ENCODE data around the gene LRP2.

DNA sequence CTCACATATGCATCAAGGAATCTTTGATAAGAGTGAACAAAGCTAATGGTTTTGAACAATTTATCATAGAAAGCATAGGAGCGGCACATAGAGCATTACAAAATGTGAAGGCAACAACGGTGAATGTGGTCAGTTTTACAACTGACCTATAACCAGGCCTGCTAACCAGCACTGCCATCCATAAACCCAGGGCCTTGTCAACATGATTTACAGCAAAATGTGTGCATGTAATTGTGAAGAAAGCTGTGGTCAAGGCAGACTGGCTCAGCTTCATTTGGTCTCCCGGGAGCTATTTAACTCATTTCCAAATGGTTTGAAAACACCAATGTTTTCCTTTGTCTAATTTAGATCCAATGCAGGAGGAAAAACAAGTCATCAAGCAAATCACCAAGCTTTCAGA, 173.2 kb downstream of the LRP2 start:
- TF ChIP-seq, protein P1, sequence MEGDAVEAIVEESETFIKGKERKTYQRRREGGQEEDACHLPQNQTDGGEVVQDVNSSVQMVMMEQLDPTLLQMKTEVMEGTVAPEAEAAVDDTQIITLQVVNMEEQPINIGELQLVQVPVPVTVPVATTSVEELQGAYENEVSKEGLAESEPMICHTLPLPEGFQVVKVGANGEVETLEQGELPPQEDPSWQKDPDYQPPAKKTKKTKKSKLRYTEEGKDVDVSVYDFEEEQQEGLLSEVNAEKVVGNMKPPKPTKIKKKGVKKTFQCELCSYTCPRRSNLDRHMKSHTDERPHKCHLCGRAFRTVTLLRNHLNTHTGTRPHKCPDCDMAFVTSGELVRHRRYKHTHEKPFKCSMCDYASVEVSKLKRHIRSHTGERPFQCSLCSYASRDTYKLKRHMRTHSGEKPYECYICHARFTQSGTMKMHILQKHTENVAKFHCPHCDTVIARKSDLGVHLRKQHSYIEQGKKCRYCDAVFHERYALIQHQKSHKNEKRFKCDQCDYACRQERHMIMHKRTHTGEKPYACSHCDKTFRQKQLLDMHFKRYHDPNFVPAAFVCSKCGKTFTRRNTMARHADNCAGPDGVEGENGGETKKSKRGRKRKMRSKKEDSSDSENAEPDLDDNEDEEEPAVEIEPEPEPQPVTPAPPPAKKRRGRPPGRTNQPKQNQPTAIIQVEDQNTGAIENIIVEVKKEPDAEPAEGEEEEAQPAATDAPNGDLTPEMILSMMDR (IDR thresholded peaks at IDR 0.05): no peak
- no peak for TF ChIP-seq POLR2A (IDR thresholded peaks at IDR 0.05)
